Caco-2 (cell line): ENCODE measurements around the gene IPPK. TPM values are rescaled to one million over a fixed set of nuclear protein-coding genes. Genes with fewer than 3 reads are reported as not detected.

Source experiments
- BruUV-seq: library from RNA; stranded (reverse); fragments of 400-500 nt; replicated peaks from 2 replicates; lab custom pipeline; 2021; lab: Mats Ljungman, UMichigan
- CTCF ChIA-PET: fragments of 300-600 bp; sonication (Branson Sonifier 250); formaldehyde crosslinking; loops from one replicate; lab custom pipeline; 2022; ENCODE audit warnings: antibody characterized with exemption; lab: Charles Lee
- POLR2A ChIA-PET: fragments of 300-600 bp; sonication (Branson Sonifier 250); formaldehyde crosslinking; loops from one replicate; lab custom pipeline; 2022; ENCODE audit warnings: antibody characterized with exemption; lab: Charles Lee
- DNase-seq, 2 experiments: peaks; one replicate each; pipeline versions ENCODE4 v3.0.0 to v3.0.0-alpha.2; 2020 to 2022
- H3K27me3 ChIP-seq: replicated peaks from 2 replicates; pipeline ENCODE4 v1.6.0; 2011; ENCODE audit warnings: low read length; ENCODE audit not compliant: control insufficient read depth, insufficient read depth
- H3K36me3 ChIP-seq: 2 replicates; pipeline ENCODE4 v1.5.1; 2011; ENCODE audit warnings: low read length; ENCODE audit not compliant: control insufficient read depth, insufficient read depth
- H3K4me1 ChIP-seq: fragments of 250-450 bp; sonication (Bioruptor Pico); 2 replicates; pipeline ENCODE4 v1.5.1; 2020; ENCODE audit warnings: mild to moderate bottlenecking
- H3K4me3 ChIP-seq: 2 replicates; pipeline ENCODE4 v1.5.1; 2011; ENCODE audit warnings: low read depth, mild to moderate bottlenecking, control low read depth, low read length
- H3K9me3 ChIP-seq: fragments of 250-450 bp; sonication (Bioruptor Pico); 2 replicates; pipeline ENCODE4 v1.5.1; 2020; ENCODE audit warnings: mild to moderate bottlenecking, moderate library complexity
- H3K27ac Mint-ChIP-seq: one replicate; pipeline ENCODE4 v1.8.0; 2022; ENCODE audit warnings: mixed read lengths; ENCODE audit not compliant: unreplicated experiment
- H3K27me3 Mint-ChIP-seq: one replicate; pipeline ENCODE4 v1.8.0; 2022; ENCODE audit warnings: mixed read lengths; ENCODE audit not compliant: insufficient read depth, unreplicated experiment
- H3K36me3 Mint-ChIP-seq: one replicate; pipeline ENCODE4 v1.8.0; 2022; ENCODE audit warnings: mild to moderate bottlenecking, mixed read lengths; ENCODE audit not compliant: insufficient read depth, unreplicated experiment
- H3K4me1 Mint-ChIP-seq: one replicate; pipeline ENCODE4 v1.8.0; 2022; ENCODE audit warnings: low read depth, mixed read lengths; ENCODE audit not compliant: unreplicated experiment
- H3K4me3 Mint-ChIP-seq: one replicate; pipeline ENCODE4 v1.8.0; 2022; ENCODE audit warnings: mild to moderate bottlenecking, moderate library complexity, mixed read lengths; ENCODE audit not compliant: unreplicated experiment
- H3K9me3 Mint-ChIP-seq: one replicate; pipeline ENCODE4 v1.8.0; 2022; ENCODE audit warnings: mixed read lengths; ENCODE audit not compliant: unreplicated experiment
- intact Hi-C: fragments of 100-400 bp; cut with micrococcal nuclease; formaldehyde crosslinking; loops from one replicate; pipeline ENCODE4 v1.10.0; 2022; ENCODE audit not compliant: unreplicated experiment
- total RNA-seq: library from RNA; stranded (reverse); gene quantifications from 2 replicates; pipeline ENCODE4 v1.2.3, GENCODE V29; 2022
- TF ChIP-seq, protein P1 (sequence below), 2 experiments: fragments of 200-600 bp in 1 of 2; IDR thresholded peaks; 1 replicate in 1 of 2; 2 replicates in 1 of 2; pipeline versions ENCODE4 v1.5.1 to v1.8.0; 2011 to 2022; ENCODE audit warnings: antibody characterized with exemption in 1 of 2, control low read depth in 1 of 2, inconsistent platforms in 1 of 2, low read depth in 1 of 2, low read length in 1 of 2, mild to moderate bottlenecking in 1 of 2, moderate library complexity in 1 of 2; ENCODE audit not compliant: insufficient read depth in 1 of 2, severe bottlenecking in 1 of 2, unreplicated experiment in 1 of 2

Gene IPPK
- total RNA-seq, 1 experiment from 2014 or later: 5.4 TPM

DNA sequence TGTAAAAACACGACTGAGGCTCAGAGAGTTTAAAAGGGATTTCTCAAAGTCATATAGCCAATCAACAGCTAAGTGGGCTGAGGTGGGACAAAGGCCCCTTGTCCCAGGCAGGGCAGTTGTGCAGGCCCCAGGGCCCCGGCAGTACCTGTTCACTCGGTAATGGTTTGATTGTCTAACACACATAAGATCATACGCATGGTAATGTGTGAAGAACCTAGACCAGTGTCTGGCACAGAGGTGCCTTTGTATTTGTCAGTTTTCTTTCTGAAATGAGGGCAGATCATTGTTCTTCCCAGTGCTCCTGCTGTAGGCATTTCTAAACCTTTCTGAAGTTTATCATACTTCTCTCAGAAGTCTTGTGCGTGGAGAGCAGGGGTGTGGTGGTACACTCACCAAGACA is 66.8 kb downstream of the IPPK start:
- Histone ChIP-seq H3K36me3 (no peaks in the 10 kb centered on the region), H3K27me3 (no peaks in the 10 kb centered on the region), H3K9me3 (no peaks in the 10 kb centered on the region), H3K4me3 (no peak overlapping the region), H3K4me1 (no peaks in the 10 kb centered on the region)
- Mint-ChIP-seq H3K9me3 (no peaks in the 10 kb centered on the region), H3K27me3 (no peaks in the 10 kb centered on the region), H3K4me3 (no peak overlapping the region), H3K27ac (no peak overlapping the region), H3K4me1 (no peaks in the 10 kb centered on the region), H3K36me3 (no peaks in the 10 kb centered on the region)
- CTCF ChIA-PET: no interaction called here
- POLR2A ChIA-PET: no interaction called here
- BruUV-seq: no TSS peak
- intact Hi-C loops: no loop called here
- no peak for DNase-seq
- TF ChIP-seq, protein P1, sequence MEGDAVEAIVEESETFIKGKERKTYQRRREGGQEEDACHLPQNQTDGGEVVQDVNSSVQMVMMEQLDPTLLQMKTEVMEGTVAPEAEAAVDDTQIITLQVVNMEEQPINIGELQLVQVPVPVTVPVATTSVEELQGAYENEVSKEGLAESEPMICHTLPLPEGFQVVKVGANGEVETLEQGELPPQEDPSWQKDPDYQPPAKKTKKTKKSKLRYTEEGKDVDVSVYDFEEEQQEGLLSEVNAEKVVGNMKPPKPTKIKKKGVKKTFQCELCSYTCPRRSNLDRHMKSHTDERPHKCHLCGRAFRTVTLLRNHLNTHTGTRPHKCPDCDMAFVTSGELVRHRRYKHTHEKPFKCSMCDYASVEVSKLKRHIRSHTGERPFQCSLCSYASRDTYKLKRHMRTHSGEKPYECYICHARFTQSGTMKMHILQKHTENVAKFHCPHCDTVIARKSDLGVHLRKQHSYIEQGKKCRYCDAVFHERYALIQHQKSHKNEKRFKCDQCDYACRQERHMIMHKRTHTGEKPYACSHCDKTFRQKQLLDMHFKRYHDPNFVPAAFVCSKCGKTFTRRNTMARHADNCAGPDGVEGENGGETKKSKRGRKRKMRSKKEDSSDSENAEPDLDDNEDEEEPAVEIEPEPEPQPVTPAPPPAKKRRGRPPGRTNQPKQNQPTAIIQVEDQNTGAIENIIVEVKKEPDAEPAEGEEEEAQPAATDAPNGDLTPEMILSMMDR (IDR thresholded peaks at IDR 0.05; ENCODE audit: insufficient read depth in 1 of 2, low read depth in 1 of 2, low read length in 1 of 2, severe bottlenecking in 1 of 2, unreplicated experiment in 1 of 2): no peak

DNA sequence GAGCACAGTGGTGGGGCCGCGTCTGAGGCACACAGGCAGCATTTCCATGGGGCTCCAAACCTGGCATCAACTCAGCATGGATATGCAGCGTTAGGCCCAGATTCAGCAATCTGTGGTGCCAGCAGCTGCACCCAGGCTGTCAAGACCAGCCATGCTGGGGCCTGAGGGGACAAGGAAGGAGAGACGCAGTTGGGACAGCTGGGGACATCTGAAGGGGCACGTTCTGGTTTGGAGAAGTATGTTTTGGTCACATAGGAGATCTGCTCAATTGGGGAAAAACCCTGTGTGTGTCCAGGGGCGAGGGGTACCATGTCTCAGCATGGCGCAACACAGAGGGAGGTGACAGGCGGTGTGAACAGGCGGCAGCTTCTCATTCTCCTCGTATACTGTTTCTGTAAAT is 67.5 kb downstream of the IPPK start:
- no peak for DNase-seq
- H3K4me1 ChIP-seq: no peaks in the 10 kb centered on the region
- ChIA-PET CTCF (no interaction called here), POLR2A (no interaction called here)
- no peaks in the 10 kb centered on the region for H3K27me3 ChIP-seq
- Mint-ChIP-seq H3K27ac (no peak overlapping the region), H3K27me3 (no peaks in the 10 kb centered on the region), H3K36me3 (no peaks in the 10 kb centered on the region), H3K4me3 (no peak overlapping the region), H3K9me3 (no peaks in the 10 kb centered on the region), H3K4me1 (no peaks in the 10 kb centered on the region)
- H3K9me3 ChIP-seq: no peaks in the 10 kb centered on the region
- intact Hi-C loops: no loop called here
- TF ChIP-seq, protein P1 (IDR thresholded peaks at IDR 0.05; ENCODE audit: insufficient read depth in 1 of 2, low read depth in 1 of 2, low read length in 1 of 2, severe bottlenecking in 1 of 2, unreplicated experiment in 1 of 2): no peak
- BruUV-seq: no TSS peak
- no peak overlapping the region for H3K4me3 ChIP-seq
- H3K36me3 ChIP-seq: no peaks in the 10 kb centered on the region

DNA sequence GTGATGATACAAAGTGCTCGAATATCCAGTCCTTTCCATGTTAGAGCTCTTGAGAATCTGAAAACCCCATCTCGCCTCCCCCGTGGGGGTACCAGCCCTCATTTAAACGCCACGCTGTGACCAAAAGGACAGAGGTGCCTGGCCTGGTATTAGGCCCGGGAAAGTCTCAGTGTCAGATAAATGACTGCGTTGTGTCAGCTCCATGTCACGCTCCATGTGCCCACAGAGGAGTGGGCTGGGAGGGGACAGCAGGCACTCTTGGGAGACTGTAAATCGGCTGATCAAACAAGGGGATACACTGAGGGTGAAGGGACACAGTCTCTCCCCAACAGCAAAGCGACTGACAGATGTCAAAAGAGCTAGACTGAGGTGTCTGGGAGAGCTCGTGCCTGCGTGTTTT is 68.5 kb downstream of the IPPK start:
- Histone ChIP-seq H3K27me3 (no peaks in the 10 kb centered on the region), H3K4me1 (no peaks in the 10 kb centered on the region), H3K4me3 (no peak overlapping the region), H3K9me3 (no peaks in the 10 kb centered on the region), H3K36me3 (no peaks in the 10 kb centered on the region)
- Mint-ChIP-seq H3K9me3 (no peaks in the 10 kb centered on the region), H3K4me3 (no peak overlapping the region), H3K27ac (no peak overlapping the region), H3K27me3 (no peaks in the 10 kb centered on the region), H3K4me1 (no peaks in the 10 kb centered on the region), H3K36me3 (no peaks in the 10 kb centered on the region)
- POLR2A ChIA-PET: no interaction called here
- TF ChIP-seq, protein P1 (IDR thresholded peaks at IDR 0.05; ENCODE audit: insufficient read depth in 1 of 2, low read depth in 1 of 2, low read length in 1 of 2, severe bottlenecking in 1 of 2, unreplicated experiment in 1 of 2): no peak
- intact Hi-C loops: no loop called here
- BruUV-seq: no TSS peak
- DNase-seq: no peak
- CTCF ChIA-PET: no interaction called here
